PC-9 (cell line): ENCODE data around the gene SMG9. TPM values are rescaled to one million over a fixed set of nuclear protein-coding genes. Genes with fewer than 3 reads are reported as not detected.
A peak's percentile ranks its signal among the peaks of the same experiment; 100 is the strongest.

Experiments used
- Bru-seq: library from RNA; stranded (reverse); fragments of 400-500 nt; gene quantifications from one replicate; lab custom pipeline; 2021; lab: Mats Ljungman, UMichigan
- BruChase-seq, 2 experiments: library from RNA; stranded (reverse); fragments of 400-500 nt; gene quantifications; one replicate each; lab custom pipeline; 2021; lab: Mats Ljungman, UMichigan
- BruUV-seq: library from RNA; stranded (reverse); fragments of 400-500 nt; replicated peaks from 2 replicates; lab custom pipeline; 2021; lab: Mats Ljungman, UMichigan
- CTCF ChIA-PET: fragments of 300-600 bp; sonication (Branson Sonifier 250); formaldehyde crosslinking; loops from one replicate; lab custom pipeline; 2022; ENCODE audit warnings: antibody characterized with exemption; lab: Charles Lee
- POLR2A ChIA-PET: fragments of 300-600 bp; sonication (Branson Sonifier 250); formaldehyde crosslinking; loops from one replicate; lab custom pipeline; 2022; ENCODE audit warnings: antibody characterized with exemption; ENCODE audit not compliant: unreplicated experiment; lab: Charles Lee
- DNase-seq, 2 experiments: peaks; one replicate each; pipeline versions ENCODE4 v3.0.0 to v3.0.0-alpha.2; 2015 to 2022; ENCODE audit warnings: mixed read lengths in 1 of 2
- H2AFZ ChIP-seq: fragments of 200-600 bp; sonication (generic); 2 replicates; pipeline ENCODE4 v1.8.1; 2017; ENCODE audit warnings: antibody characterized with exemption
- H3F3A ChIP-seq: fragments of 200-600 bp; sonication (generic); 2 replicates; pipeline ENCODE4 v1.8.1; 2017; ENCODE audit warnings: antibody characterized with exemption, mild to moderate bottlenecking, low read depth; ENCODE audit not compliant: insufficient read depth
- H3K27ac ChIP-seq: fragments of 200-600 bp; sonication (generic); 2 replicates; pipeline ENCODE4 v1.6.1; 2016; ENCODE audit warnings: mixed run types
- H3K27me3 ChIP-seq: fragments of 200-600 bp; sonication (generic); 2 replicates; pipeline ENCODE4 v1.6.1; 2016; ENCODE audit warnings: low read depth, mixed run types; ENCODE audit not compliant: insufficient read depth
- H3K36me3 ChIP-seq: fragments of 200-600 bp; sonication (generic); 2 replicates; pipeline ENCODE4 v1.6.1; 2016; ENCODE audit warnings: low read depth, mixed run types
- H3K4me1 ChIP-seq: fragments of 200-600 bp; sonication (generic); replicated peaks from 2 replicates; pipeline ENCODE4 v1.6.1; 2016; ENCODE audit warnings: mixed run types; ENCODE audit not compliant: insufficient read depth
- H3K4me2 ChIP-seq: fragments of 200-600 bp; sonication (generic); 2 replicates; pipeline ENCODE4 v1.6.1; 2017; ENCODE audit warnings: mixed run types
- H3K4me3 ChIP-seq: fragments of 200-600 bp; sonication (generic); 2 replicates; pipeline ENCODE4 v1.6.1; 2016; ENCODE audit warnings: mixed run types
- H3K79me2 ChIP-seq: fragments of 200-600 bp; sonication (generic); 2 replicates; pipeline ENCODE4 v1.6.1; 2017; ENCODE audit warnings: low read depth, mixed run types
- H3K9me2 ChIP-seq: fragments of 200-600 bp; sonication (generic); 2 replicates; pipeline ENCODE4 v1.8.1; 2017; ENCODE audit warnings: mild to moderate bottlenecking; ENCODE audit not compliant: insufficient read depth
- H3K9me3 ChIP-seq: fragments of 200-600 bp; sonication (generic); 2 replicates; pipeline ENCODE4 v1.8.1; 2016; ENCODE audit warnings: low read depth; ENCODE audit not compliant: insufficient read depth
- H4K20me1 ChIP-seq: fragments of 200-600 bp; sonication (generic); 2 replicates; pipeline ENCODE4 v1.8.1; 2017; ENCODE audit not compliant: insufficient read depth
- EZH2 ChIP-seq: fragments of 200-600 bp; sonication (generic); IDR thresholded peaks from 2 replicates; pipeline ENCODE4 v1.8.0; 2017; ENCODE audit warnings: antibody characterized with exemption, low read depth
- intact Hi-C: fragments of 100-400 bp; cut with micrococcal nuclease; formaldehyde crosslinking; loops from one replicate; pipeline ENCODE4 v1.10.0; 2022; ENCODE audit not compliant: unreplicated experiment
- long read RNA-seq: library from polyadenylated mRNA; stranded (forward); transcript quantifications from one replicate; pipeline ENCODE4 v2.0.0, GENCODE V29; 2022
- total RNA-seq: library from RNA; stranded (reverse); gene quantifications from 2 replicates; pipeline ENCODE4 v1.2.3, GENCODE V29; 2021
- TF ChIP-seq, protein P1 (sequence below): fragments of 200-600 bp; sonication (generic); conservative IDR thresholded peaks from 2 replicates; pipeline ENCODE4 v1.6.1; 2017; ENCODE audit warnings: mixed run types, antibody characterized with exemption, mild to moderate bottlenecking, moderate library complexity

The SMG9 gene, protein sequence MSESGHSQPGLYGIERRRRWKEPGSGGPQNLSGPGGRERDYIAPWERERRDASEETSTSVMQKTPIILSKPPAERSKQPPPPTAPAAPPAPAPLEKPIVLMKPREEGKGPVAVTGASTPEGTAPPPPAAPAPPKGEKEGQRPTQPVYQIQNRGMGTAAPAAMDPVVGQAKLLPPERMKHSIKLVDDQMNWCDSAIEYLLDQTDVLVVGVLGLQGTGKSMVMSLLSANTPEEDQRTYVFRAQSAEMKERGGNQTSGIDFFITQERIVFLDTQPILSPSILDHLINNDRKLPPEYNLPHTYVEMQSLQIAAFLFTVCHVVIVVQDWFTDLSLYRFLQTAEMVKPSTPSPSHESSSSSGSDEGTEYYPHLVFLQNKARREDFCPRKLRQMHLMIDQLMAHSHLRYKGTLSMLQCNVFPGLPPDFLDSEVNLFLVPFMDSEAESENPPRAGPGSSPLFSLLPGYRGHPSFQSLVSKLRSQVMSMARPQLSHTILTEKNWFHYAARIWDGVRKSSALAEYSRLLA
- 76.8 and 84.1 TPM in 2 replicates for total RNA-seq
- Bru-seq, nascent RNA, result percentile 86 among the genes with signal in this experiment
- percentile 89 among the genes with signal in this experiment for BruChase-seq, experiment 1, labeled RNA remaining after a 2-hour chase
- percentile 86 among the genes with signal in this experiment for BruChase-seq, experiment 2, labeled RNA remaining after a 6-hour chase
- long read RNA-seq, full-length matches to known transcripts, result 28 of 48 reads
- long read RNA-seq, partial matches to known transcripts, result 14 of 48 reads
- long read RNA-seq, other reads (novel, unspliced or antisense), result 6 of 48 reads

DNA sequence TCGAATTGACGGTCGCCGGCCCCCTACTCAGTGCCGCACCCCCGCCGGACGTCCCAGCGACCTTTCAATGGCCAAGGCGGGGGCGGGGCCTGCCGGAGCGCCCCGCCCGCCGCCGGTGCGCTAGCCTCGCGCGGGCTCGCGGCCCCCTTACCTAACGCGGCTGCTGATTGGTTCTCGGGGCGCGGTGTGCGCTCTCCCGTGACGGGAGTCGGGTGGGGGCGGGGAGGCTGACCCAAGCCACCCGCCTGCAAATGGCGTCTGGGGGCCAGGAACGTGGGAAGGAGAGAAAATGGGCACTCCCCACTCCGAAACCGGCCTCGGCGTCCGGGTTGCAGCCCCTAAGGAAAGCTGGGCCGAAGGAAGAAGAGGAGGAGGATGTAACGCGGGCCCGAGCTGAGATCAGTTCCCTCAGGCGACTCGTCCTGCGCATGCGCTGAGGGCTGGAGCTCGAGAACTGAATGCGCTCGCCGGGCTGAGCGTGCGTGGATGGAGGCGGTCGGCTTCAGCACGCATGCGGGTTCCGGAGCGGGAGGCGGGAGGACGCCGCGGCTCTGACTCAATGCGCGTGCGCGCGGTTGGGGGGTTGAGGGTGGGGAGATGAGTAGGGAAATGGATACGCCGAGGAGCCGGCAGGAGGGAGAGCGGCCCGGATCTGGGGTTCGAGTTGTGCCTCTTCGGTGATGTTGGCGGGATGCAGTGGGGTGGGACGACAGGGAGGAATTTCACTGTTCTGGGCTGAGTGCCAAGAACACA lies at the start of gene SMG9:
Gene SMG9, minus strand, starts transcription at position 460 of the 753 bp plus-strand sequence. CDS start 4,221 bp downstream, outside the sequence.
- Histone ChIP-seq H3K9me2 (no peaks in the 10 kb centered on the region), H2AFZ (peak within 1 kb of the TSS; percentile 75), H3K79me2 (peaks cover 61% of the 10 kb centered on the region), H3K36me3 (peaks cover 25% of the 10 kb centered on the region), H3K27ac (peak within 1 kb of the TSS; percentile 92), H3F3A (peaks cover 61% of the 10 kb centered on the region), H3K4me1 (peaks cover 62% of the 10 kb centered on the region), H3K4me2 (peak within 1 kb of the TSS; percentile 100), H3K9me3 (no peaks in the 10 kb centered on the region), H4K20me1 (peaks cover 15% of the 10 kb centered on the region), H3K4me3 (peak within 1 kb of the TSS; percentile 99), H3K27me3 (no peaks in the 10 kb centered on the region)
- BruUV-seq, result no TSS peak
- ChIA-PET POLR2A (interaction anchor here (0.5 to 2.1 kb wide), 5 partner anchors 10 to 1868 kb away, joined by 3 to 18 read pairs (median 7); partner anchors contain the start of gene LYPD3), CTCF (interaction anchor here (0.6 to 1.1 kb wide), 4 partner anchors 23 to 200 kb away, joined by 3 to 4 read pairs (median 3); partner anchors contain the start of gene KCNN4)
- peak; percentile 84 to 98 for DNase-seq
- intact Hi-C loops, result loop anchor here (1.0 to 2.0 kb wide), 2 partner anchors 25 to 30 kb away; no protein-coding TSS in a partner anchor
- no peak for TF ChIP-seq EZH2
- TF ChIP-seq, protein P1, sequence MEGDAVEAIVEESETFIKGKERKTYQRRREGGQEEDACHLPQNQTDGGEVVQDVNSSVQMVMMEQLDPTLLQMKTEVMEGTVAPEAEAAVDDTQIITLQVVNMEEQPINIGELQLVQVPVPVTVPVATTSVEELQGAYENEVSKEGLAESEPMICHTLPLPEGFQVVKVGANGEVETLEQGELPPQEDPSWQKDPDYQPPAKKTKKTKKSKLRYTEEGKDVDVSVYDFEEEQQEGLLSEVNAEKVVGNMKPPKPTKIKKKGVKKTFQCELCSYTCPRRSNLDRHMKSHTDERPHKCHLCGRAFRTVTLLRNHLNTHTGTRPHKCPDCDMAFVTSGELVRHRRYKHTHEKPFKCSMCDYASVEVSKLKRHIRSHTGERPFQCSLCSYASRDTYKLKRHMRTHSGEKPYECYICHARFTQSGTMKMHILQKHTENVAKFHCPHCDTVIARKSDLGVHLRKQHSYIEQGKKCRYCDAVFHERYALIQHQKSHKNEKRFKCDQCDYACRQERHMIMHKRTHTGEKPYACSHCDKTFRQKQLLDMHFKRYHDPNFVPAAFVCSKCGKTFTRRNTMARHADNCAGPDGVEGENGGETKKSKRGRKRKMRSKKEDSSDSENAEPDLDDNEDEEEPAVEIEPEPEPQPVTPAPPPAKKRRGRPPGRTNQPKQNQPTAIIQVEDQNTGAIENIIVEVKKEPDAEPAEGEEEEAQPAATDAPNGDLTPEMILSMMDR, result no peak

DNA sequence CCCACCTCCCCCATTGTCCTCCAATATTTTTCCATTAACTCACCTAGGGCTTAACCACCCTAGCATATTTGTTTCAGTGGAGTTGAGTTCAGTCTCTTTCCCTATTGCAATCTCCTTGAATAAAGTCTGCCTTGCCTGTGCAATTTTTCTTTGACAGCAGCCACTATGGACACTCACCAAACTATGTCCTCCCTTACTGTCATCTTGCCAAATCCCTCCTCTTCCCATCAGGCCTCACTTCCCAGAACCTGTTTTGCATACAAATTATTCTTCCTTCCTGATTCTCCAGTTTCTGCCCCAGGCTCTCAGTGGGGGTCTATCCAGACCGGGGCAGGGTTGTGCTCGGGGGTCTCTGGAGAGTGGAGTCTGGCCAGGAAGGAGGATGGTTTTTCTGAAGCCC lies 49.7 kb upstream of the SMG9 start:
- Histone ChIP-seq H3K4me1 (peaks cover 3% of the 10 kb centered on the region; the same call in 1 of the 2 replicates), H3K79me2 (no peaks in the 10 kb centered on the region), H3K36me3 (no peaks in the 10 kb centered on the region), H3K27me3 (no peaks in the 10 kb centered on the region), H4K20me1 (no peaks in the 10 kb centered on the region), H3F3A (peaks cover 11% of the 10 kb centered on the region), H3K9me3 (no peaks in the 10 kb centered on the region), H3K9me2 (no peaks in the 10 kb centered on the region), H2AFZ (no peak overlapping the region), H3K4me3 (no peak overlapping the region), H3K27ac (no peak overlapping the region), H3K4me2 (no peak overlapping the region)
- BruUV-seq, result no TSS peak
- intact Hi-C loops, result no loop called here
- no peak for TF ChIP-seq EZH2
- TF ChIP-seq, protein P1, result no peak
- DNase-seq, result no peak
- ChIA-PET CTCF (no interaction called here), POLR2A (interaction anchor here (0.5 kb wide), 1 partner anchor 168 kb away, joined by 13 read pairs; no protein-coding TSS in a partner anchor)
